HG02852 (cell line): ENCODE results near the gene NUS1.
A peak's percentile ranks its signal among the peaks of the same experiment; 100 is the strongest.
"Not testable (repeated sequence)": the region's sequence is repeated elsewhere in the genome, so short reads cannot be mapped to it uniquely, and the experiment has no call there.

ENCODE experiments used
- ATAC-seq: cut with Tn5 transposase; IDR thresholded peaks from one replicate; pipeline ENCODE4 v1.9.1; 2021; ENCODE audit warnings: mild to moderate bottlenecking, moderate library complexity; ENCODE audit not compliant: unreplicated experiment

Gene NUS1

DNA sequence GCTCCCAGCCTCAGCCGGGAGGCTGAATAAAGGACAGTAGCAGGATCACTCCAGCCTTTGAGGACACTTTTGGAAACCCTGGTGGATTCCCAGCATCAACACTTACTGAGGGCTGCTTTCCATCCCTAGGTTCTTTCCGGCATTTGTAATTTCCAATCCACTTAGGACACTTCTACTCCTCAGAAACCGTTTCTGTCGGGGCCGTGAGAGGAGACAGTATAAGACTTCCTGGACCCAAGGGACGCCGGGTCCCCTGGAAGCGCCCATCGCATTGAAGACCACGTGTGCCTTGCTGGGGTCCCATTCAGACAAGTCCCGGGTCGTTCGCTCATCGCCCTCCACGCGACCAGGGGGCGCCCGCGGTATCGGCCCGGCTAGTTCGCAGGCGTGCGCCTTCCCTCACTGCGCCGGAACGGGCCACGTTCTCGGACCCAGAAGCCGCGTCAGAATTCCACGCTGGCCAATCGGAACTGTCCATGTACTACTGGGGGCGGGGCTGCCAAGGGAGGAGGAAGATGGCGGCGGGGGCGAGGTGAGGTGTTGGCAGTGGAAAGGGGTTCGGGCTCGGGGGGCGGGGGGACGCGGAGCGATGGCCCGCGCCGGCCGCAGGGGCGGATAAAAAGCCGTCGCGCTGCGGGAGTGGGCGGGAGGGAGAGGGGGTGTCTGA is at the start of gene NUS1:
Gene NUS1, plus strand, starts transcription at position 479 of the 667 bp plus-strand sequence. CDS start 202 bp downstream, outside the sequence.
- ATAC-seq, result peak; percentile 97

DNA sequence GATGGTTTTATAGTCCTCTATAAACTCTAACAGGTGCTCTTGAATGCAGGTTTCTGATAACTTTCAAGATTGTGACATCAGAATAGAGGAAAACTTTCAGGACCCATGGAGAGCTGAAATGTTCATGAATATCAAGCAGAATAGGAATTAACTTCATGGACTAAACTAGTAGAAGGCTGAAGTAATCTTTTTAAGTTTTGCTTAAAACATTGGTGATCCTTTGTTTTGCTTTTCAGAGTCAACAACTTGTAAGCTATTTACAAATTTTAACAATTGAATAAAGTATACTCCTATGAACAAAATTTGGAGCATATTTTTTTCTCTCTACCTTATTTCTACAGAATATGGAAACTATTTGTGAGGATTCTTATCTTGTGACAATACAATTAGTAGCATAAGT is 47.7 kb upstream of the NUS1 start:
- no peak for ATAC-seq

DNA sequence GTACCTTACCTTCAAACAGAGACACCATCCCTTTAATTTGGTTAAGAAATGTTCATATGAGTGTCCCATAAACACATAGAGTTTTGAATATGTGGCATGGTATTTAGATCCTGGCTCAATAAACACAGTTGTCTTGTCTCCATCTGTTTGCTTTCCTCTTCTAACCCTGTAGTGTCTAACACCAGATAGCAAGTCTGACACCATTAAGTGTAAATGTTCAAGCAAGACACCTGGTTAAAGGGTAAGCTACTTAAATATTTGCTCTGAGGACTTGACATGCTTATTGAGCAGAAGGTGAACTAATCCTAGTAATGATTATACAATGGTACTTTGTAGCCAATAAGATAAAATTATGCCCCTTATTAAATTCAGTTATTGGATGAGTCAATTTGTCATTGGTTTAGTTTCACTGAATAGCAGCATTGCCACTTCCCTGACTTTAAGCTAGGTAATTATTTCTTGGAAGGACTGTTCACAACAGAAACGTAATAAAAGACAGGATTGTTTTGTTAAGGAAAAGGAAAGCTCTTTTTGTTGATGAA is 46.1 kb upstream of the NUS1 start:
- ATAC-seq, result no peak

DNA sequence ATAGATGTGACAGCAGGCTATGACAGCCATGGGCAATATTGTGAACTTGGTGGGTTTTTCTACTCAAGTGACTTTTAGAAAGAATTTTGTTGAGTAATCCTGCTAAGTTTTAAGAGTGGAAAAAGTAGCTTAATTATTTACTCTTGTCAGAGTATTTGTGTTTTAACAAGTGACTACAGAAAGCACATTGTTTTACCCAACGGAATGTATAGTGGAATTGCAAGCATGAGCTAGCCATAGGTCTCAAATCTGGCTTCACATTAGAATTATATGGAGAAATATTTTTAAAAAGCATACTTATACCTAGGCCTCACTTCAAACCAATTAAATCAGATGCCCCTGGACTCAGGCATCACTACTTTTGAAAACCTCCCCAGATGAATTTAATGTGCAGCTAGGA is 37.5 kb upstream of the NUS1 start:
- ATAC-seq, result no peak

DNA sequence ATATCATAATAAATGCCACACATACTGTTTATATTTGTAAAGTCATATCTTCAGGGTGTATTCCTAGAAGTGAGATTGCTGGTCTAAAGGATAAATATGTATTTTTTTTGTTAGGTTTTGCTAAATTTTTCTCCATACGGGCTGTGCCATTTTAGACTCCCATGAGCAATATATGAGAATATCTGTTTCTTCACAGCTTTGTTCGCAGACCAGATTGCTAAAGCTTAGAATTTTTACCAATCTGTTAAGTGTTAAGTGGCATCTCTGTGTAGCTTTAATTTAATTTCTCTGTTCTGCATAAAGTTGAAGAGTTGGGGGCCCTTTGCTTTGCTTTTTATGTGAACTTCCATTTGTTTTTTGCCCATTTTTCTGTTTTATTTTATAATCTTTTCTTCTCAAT is 32.3 kb upstream of the NUS1 start:
- no peak for ATAC-seq

DNA sequence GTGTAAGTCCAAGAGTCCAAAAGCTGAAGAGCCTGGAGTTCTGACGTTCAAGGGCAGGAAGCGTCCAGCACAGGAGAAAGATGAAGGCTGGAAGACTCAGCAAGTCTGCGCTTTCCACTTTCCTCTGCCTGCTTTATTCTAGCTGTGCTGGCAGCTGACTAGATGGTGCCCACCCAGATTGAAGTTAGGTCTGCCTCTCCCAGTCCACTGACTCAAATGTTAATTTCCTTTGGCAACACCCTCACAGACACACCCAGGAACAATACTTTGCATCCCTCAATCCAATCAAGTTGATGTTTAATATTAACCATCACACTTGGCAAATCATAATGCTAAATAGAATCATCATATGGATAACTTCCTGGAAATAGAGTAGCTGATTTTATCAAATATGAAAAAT is 23.3 kb upstream of the NUS1 start:
- ATAC-seq, result not testable (repeated sequence)

DNA sequence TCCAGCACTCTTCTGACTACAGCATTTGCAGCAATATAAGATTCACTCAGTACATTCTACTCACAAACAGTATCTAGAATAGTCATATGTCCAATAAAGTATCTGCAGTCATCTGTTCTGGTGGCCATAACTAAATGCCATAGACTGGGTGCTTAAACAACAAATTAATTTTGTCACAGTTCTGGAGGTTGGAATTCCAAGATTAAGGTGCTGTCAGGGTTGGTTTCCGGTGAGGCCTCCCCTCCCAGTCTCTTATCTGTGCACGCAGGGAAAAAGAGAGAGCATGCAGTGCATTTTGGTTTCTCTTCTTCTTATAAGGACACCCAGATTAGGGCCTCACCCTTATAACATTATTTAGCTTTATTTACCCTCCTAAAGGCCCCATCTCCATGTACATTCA is 21.3 kb upstream of the NUS1 start:
- no peak for ATAC-seq

DNA sequence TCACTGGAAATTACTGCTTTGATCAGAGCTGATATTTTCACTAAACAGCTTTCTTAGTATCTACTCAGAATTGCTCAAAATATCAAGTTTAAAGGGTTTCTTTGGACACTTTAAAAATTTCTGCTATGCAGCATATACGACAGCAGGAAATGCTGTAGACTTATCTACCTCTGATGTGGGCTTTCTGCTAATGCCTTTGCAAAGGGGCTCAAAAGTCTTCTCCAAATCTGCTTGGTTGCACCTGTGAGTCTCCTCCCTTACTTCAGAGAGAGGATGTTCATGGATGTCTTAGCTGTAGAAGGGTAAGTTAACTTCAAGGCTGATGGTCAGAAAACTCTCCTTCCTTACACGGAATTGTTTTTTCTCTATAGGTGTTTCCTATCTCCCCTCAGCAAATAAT is 19.9 kb upstream of the NUS1 start:
- no peak for ATAC-seq

DNA sequence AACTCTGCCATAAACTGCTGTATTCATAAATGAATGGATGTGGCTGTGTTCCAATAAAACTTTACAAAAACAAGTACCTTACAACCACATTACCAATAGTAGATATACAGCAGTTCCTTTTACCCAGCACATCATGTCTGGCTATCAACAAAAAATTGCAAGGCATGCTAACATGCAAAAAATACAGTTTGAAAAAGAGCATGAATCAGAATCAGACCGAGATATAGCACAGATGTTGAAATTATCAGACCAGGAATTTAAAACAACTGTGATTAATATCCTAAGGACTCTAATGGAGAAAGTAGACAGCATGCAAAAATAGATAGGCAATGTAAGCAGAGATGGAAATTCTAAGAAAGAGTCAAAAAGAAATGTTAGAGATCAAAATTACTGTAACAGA is 8.4 kb upstream of the NUS1 start:
- ATAC-seq, result no peak

DNA sequence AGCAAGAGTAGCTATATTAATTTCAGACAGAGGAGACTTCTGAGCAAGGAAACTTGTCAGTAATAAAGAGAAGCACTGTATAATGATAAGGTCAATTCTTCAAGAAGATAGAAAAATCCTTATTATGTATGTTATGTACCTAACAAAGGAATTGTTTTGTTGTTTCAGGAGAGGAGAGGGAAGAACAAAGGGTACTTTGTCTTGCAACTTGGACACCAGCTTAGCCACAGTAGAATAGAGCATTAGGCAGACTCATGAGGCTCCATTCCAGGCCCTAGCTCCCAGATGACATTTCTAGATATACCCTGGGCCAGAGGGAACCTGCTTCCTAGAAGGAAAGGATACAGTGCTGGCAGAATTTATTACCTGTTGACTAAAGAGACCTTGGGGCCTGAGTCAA is 6.5 kb upstream of the NUS1 start:
- no peak for ATAC-seq

DNA sequence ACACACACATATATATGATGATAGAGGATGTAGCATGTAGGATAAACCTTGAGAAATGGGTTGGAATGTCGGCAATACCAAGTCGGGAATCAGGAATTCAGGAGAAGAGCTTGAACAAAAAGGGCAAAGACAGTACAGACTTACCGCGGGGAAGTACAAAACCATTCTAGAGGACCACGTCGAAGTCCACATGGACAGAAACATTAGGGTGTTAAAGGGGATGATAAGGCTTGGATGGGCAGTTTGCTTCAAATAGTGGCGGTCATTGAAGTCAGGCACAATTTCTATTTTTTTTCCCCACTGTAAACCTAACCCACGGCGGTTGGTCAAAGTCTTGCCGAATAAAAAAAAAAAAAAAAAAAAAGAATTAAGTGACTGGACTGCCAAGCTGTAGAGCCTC is 766 bp upstream of the NUS1 start:
- ATAC-seq, result no peak

DNA sequence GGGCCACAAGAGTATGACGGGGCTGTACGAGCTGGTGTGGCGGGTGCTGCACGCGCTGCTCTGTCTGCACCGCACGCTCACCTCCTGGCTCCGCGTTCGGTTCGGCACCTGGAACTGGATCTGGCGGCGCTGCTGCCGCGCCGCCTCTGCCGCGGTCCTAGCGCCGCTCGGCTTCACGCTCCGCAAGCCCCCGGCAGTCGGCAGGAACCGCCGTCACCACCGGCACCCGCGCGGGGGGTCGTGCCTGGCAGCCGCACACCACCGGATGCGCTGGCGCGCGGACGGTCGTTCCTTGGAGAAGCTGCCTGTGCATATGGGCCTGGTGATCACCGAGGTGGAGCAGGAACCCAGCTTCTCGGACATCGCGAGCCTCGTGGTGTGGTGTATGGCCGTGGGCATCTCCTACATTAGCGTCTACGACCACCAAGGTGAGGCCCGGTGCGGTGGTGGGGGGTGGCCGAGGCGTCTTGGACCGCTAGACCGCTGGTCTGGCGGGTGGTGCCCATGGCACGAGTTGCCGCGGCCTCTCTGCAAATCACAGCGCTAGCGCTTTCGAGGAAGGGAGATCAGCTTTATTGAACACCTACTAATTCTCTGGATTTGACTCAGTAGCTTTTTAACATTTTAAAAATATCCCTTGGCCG is 511 bp downstream of the NUS1 start:
- peak; percentile 30 for ATAC-seq

DNA sequence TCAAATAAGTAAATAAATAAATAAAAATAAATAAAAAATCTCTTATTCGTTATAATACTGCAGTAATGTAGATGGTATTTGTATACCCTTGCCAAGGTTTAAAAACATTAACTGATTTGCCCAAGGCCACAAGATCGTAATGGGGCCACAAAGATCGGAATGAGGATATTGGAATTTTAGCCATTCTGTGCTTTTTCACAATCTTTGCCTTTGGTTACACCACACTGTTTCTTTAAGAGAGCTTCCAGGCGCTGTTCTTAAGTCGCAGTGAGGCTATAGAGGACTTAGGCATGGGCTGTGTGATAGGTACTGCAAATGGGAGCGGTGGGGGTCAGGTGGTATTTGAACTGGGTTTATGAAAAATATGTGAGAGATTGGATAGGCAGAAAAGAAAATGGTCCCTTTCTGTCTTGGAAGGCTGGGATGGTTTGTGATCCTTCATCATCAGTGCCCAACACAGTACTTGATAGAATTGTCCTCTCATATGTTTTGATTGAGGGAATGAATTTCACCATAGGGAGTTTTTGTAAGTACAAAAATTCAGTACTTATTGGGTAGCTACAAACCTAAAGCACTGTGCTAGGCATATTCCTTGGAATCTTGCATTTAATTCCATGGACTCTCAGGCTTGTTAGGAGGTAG is 1.4 kb downstream of the NUS1 start:
- ATAC-seq, result no peak

DNA sequence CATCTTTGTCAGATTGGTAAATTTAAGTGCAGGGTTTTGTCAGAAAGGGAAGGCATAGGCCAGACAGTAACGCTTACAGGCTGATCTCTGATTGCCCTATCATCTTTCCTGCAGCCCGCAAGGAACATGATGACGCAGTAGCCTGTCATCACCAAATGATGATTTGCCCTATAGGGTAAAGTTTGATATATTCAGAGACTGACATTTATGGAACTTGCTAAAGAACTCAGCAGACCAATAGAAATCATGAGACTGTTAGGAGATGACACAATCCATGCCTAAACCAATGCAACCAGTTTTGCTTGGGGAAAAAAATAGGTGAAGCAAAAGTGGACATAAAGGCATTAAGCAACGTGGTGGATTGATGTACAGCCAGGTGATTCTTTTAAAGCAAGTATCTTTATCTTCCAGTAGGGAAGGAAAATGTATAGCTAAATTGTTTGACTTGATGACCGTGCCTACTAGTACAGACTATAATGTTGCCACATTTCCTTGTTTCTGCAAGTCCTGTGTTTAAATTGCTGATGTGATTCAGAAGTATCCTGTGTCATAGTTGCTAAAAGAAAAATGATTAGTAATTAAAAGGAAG is 2.4 kb downstream of the NUS1 start:
- ATAC-seq, result no peak

DNA sequence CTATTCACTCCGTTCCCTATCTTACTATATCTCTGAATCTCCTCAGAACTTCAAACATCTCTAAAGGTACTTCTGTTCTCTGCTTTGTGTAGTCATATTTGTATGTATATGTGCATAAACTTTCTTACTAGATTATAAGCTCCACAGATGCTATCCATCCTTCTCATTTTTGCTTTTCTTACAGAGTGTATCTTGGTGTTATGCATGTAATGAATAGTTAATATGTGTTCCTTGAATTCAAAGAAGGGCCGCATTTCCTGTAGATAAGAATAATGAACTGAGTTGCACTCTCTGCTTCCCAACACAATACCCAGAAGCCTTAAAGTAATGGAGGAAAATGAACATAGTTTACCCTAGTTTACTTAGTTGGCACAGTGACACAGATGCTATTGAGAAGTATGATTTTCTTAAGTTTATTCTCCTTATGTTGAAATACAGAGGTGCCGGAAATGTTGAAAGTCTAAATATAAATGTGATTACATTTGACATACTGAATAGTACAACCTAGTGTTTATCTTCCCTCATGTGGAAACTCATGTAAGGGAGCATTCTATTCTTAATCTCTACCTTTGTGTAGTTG is 6.0 kb downstream of the NUS1 start:
- ATAC-seq, result no peak

DNA sequence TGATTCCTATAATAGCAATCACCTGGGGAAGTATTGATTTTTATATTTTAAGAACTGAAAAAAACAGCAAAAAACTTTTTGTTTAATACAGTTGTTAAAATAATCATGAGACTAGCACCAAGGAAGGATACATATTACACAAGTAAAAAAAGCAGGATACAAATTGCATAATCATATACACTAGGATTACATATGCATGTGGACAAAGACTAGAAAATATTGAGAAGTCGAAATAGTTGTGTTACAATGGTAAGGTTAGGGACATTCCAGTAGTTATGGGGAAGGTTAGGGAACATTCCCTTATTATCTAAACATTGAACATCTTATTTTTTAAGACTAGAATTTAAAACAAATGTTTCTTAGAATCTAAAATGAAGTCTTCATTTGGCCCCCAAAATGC is 9.5 kb downstream of the NUS1 start:
- ATAC-seq, result no peak

DNA sequence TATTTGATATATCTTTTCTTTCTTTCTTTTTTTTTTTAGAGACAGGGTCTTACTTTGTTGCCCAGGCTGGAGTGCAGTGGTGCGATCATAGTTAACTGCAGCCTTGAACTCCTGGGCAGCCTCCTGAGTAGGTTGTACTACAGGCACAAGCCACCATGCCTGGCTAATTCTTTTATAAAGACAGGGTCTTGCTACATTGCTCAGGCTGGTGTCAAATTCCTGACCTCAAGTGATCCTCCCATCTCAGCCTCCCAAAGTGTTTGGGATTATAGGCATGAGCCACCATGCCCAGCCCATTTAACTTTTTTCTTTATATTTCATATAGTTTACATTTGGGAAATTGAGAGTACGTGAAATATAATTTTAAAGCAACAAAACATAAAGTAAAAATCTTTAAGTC is 10.1 kb downstream of the NUS1 start:
- no peak for ATAC-seq

DNA sequence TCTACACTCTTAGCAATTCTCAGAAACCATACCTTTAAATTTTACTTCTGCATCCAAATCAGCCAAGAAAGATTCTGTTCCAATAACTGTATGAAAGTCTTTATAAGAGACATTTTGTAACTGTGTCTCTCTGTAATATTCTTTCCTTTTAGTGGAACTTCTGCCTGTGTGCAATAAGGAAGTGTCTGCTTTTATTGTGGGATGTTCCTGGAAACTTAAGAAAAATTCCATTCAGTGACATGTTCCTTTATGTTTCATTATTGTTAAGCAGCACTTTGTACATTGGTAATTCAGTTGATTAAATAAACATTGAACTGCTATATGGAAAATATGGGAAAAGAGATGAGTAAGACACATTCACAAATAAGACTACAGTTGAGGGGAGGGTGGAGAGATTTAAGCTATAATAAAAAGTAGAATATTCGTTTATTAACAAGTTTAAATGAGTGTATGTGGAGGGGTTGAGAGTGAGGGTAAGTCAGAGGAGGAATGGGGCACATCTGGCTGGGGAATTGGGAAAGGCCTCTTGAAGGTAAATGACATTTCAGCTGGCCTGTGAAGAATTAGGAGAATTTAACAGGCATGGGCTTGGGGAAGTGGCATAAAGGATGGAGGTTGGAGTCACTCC is 11.9 kb downstream of the NUS1 start:
- ATAC-seq, result no peak

DNA sequence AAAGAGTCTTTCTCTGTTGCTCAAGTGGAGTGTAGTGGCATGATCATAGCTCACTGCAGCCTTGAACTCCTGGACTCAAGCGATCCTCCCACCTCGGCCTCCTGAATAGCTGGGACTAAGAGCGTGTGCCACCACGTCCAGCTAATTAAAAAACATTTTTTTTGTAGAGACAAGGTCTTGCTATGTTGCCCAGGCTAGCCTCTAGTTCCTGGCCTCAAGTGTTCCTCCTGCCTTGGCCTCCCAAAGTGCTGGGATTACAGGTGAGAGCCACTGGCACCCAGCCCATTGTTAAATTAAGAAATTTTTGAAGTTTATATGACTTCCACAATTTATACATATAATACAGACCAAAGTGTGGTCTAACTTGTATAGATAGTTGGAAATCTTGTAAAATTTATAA is 14.3 kb downstream of the NUS1 start:
- not testable (repeated sequence) for ATAC-seq

DNA sequence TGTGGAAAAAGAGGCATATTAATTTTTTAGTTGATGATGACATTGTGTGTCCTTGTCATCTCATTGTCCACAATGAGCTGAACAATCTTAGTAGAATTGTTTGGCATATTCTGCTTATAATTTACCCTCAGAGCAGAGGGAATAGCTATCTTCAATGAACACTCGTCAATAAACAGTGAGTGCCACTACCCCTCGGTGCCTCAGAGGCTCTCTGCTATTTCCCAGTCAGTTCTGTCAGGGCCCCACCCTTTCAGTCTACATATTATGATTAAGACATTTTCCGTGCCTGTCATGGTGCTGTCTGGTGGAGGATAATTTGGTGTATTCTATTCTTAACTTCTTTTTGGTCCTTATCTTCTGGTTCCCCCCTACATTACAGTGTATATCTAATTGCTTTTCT is 31.2 kb downstream of the NUS1 start:
- ATAC-seq, result no peak

DNA sequence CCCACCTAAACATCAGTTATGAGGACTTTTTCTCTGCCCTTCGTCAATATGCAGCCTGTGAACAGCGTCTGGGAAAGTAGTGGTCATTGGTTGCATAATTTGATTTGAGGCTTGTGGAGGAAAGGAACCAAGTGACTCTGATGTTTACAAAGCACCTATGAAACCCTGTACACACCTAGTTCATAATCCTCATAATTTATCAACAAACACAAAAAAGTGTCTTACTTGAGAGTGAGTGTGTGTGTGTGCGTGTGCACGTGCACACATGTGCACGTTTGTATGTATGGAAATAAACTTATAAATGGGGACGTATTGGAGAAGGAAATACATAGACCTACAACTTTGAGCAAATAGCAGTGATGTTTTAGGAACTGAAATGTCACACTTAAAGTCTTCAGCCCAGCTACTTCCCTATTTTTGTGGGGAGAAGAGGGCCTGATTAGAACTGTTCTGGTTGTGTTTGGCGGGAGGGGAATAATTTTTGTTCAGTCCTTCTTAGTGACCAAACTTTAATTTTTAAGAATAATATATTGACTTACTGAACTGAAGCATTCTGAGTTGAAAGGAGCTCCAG is 31.8 kb downstream of the NUS1 start:
- ATAC-seq, result not testable (repeated sequence)
